HG02943 (cell line): ENCODE measurements around the gene PRKCH.
"Not testable (repeated sequence)": the region's sequence is repeated elsewhere in the genome, so short reads cannot be mapped to it uniquely, and the experiment has no call there.

Experiments
- ATAC-seq: cut with Tn5 transposase; IDR thresholded peaks from one replicate; pipeline ENCODE4 v1.9.1; 2021; ENCODE audit warnings: mild to moderate bottlenecking, low read depth, moderate library complexity; ENCODE audit not compliant: unreplicated experiment

Gene PRKCH

DNA sequence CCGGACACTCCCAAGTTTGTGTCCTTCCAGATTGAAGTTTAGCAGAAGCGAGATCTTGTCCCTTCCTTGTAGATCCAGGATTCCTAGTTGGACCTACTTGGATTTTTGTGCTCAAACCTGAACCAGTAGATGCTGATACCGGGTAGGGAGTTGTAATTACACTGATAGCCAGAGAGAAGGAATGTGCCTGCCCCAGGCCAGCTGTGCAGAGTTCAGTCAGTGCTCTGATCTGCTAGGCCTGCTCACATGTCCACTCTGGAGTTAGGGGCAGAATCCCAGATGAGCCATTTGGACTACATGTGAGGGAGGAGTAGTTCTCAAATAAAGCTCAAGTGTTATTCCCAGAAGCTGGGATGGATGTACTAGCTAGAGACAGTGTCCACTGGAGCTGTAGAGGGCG lies 65.7 kb downstream of the PRKCH start:
- ATAC-seq = no peak

DNA sequence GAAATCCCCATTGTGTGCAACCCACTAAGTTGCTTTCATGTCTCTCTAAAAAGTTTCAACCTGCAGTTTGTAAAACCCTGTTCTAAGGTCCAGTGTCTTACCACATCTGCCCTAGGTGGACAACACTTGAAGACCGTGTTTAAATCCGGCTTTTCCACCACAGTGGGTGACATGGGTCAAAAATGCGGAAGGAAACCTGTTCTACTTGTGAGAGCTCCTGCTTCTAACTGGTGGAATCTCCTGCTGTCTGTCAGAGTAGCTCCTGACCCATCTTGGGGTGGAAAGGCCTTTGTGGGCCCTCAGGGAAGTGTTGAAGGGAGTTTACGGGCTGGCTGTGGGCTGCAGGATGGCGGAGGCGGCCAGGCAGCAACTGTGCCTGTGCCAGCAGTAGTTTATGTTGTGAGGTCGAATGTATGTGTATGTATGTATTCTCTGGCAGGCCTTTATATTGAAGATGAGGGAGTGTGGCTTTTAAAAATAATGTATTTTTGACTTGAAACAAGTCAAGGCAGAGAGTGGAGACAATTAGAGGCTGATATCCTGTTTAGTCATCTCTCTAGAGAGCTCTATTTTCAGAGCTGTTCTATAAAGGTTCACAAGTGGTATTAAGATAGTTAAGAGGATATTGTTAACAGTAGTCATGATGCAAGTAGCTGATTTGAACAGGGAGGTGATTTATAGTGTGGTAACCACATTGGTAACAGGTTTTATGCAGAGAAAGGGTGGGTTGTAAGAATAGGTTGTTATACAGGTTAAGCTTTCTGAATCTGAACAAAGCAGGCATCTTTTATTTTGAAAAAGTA lies 67.0 kb downstream of the PRKCH start:
- ATAC-seq = no peak

DNA sequence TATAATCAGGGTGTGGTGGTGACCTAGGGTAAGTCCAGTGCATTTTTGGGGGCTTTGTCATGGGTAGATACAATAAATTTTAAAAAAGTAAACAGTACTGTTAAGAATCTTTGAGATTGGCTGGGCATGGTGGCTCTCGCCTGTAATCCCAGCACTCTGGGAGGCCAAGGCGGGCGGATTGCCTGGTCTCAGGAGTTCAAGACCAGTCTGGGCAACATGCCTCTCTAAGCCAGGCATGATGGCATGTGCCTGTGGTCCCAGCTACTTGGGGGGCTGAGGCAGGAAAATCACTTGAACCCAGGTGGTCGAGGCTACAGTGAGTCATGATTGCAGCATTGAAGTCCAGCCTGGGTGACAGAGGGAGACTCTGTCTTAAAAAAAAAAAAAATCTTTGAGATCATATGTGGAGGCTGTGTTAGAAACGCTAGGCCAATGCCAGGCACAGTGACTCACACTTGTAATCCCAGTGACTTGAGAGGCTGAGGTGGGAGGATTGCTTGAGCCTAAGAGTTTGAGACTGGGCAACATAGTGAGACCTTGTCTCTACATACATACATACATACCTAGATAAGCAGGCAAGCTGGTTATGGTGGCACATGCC lies 67.7 kb downstream of the PRKCH start:
- ATAC-seq = no peak

DNA sequence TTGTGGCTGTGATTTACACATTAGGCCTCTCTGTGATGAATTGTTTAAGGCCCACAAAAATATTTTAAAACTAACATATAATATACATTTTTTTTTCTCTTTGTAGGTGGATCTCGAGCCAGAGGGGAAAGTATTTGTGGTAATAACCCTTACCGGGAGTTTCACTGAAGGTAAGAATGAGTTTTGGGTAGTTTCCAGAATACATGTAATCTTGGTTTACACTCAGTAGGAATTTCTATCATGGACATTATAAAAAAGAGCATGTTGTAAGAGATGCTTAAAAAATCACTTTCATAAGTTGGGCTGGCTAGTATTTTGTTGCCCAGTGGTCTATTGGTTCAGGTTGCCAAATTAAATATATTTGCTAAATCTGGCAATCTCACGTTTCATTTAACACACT lies 69.7 kb downstream of the PRKCH start:
- no peak for ATAC-seq

DNA sequence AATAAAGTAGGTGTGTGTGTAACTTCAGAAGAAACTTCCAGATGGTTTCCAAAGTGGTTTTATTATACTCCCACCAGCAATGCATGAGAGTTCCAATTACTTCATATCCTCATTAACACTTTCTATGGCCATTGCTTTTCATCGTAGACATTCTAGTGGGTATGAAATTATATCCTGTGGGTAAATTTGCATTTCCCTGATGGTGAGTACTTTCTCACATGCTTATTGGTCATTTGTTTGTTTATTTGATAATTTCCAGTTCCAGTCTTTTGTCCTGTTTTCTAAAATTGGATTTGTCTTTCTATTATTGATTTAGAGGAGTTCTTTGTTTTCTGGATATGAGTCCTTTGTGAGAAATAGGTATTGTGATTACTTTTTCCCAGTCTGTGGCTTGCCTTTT lies 70.9 kb downstream of the PRKCH start:
- no peak for ATAC-seq

DNA sequence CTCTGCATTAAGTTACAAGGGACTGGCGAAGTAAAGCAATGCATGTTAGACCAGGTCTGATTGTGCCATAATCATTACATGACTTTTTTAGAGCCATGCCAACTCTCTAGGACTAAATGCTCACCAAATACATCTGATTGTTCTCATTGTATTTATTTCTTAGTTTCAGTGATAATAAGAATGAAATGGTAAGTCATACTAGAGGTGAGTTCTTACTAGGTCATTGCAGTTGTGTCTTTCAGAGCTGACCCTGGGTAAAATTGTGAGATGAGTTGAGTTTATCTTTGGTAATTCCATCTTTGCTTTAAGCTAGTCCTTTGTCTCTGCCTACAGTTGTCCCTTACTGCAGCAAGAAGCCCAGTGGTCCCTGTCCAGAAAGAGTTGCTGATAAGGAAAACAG lies 73.2 kb downstream of the PRKCH start:
- ATAC-seq = no peak

DNA sequence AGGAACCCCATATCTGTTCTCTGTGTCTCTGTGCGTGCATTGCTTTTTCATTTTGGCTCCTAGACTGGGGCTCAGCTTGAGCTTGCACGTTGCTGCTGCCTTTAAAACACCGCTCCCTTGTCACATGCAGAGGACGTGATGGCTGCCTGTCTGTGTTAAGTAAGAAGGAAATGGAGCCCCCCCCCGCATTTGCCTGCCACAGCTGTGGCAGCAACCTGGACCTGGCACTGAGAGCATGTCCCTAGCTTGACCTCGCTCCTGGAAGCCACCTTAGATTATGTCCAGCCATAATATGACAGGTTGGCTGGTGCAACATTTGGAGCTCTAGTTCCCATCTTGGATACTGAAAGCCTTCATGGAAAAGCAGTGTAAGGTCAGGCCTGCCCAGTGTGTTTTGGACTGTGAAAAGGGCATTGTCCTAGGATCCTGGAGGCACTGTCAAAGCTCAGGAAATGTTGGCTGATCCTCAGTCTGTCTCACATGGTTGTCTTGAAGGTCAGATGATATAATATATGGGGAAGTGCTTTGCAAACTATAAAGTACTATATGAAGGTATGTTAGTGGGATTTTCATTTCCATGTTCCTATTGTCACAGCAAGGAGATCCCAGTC lies 73.8 kb downstream of the PRKCH start:
- no peak for ATAC-seq

DNA sequence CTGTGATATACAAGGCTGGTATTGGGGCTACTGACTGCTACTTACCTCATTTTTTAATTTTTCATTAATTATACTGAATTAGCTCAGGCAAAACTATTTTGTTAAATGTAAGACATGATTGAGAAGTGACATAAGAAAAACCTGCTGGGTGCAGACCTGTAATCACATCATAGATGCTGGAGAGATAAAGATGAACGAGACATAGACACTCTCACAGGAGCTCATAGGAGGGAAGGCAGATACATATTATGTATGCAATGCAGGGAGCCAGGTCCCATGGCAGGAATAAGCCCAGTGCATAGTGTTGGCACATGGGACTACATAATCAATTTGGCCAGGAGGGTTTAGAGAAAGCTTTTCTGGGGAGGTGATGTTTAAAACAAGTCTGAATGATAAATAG lies 74.9 kb downstream of the PRKCH start:
- no peak for ATAC-seq

DNA sequence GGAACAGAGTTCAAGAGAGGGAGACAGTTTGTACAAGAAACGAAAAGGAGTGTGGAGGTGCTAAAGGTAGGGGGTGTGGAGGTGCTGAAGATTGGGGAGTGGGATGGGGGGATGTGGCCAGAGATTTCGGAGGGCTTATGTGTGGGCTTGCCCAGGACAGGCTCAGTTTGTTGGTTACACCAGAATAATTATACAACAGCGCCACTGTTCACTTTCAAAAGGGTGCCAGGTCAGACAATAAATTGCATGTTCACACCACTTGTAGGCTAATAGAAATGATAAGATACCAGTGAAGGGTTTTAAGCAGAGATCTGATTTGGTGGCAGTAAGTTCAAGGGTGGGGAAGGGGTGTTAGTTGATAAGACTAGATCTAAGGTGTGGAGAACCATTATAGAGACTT lies 75.3 kb downstream of the PRKCH start:
- no peak for ATAC-seq

DNA sequence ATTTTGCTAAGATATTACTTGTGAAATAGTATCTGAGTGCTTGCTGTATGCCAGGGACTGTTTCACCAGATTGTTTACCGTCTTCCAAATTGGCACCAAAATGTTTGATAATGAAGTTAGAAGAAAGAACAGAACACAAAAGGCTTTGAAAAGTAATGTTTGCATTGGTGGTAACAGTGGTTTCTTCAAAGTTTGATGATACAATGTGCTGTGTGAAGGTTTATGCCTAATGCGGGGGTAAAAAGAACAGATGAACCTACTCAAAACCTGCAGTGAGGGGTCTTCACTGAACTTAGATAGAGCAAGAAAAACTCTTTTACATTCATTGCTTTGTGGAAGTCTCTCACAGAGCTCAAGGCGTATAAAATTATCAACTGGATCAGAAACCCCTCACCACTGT lies 76.2 kb downstream of the PRKCH start:
- no peak for ATAC-seq

DNA sequence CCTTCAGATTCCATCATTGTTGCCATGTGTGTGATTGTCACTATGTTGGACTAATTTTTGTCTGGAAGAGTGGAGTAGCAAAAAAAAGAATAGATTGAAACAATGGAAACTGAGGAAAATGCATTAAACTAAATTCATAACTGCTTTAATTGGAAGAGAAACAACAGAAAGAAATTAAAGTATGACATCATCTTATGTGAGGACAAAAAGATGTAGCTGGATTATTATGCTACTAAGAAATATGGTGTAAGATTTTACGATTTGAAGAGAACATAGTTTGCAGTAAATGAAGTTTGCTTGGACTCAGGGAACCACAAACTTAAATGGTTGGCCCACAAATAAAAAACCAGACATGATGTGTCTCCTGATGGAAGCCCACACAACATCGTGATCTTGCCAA lies 76.8 kb downstream of the PRKCH start:
- ATAC-seq = no peak

DNA sequence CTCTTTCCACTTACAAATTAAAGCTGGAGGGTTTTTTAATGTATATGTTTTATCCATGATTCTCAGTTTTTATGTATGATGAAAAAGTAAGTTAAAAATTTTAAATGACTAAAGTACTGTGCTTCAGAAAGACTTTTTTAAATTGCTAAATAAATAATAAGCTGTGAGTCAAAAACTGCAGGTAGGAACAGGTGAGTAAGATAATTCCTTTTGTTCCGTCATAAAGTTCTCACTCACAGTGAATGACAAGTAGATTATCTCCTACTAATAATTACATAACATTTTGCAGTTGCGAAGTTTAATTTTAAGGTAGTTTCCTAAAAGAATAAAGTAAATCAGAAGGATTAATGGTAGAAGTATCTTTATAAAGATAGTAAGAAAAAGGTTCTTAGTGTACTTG lies 78.0 kb downstream of the PRKCH start:
- no peak for ATAC-seq

DNA sequence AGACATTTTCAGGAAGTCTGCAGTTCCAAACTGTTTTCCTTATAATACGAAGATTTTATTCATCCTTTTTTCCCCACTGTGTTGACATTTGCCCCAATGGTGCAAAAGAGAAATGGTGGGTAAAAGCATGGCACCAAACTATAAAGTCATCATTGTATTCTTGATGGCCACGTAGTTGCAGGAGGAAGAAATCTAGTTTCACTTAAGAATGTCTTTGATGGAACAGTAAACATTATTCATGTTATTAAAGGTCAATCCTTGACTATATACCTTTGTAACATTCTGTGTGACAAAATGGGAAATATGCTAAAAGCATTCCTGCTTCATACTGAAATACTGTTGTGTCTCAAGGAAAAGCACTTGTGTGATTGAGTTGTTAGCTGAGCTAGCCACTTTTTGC lies 80.1 kb downstream of the PRKCH start:
- ATAC-seq = no peak

DNA sequence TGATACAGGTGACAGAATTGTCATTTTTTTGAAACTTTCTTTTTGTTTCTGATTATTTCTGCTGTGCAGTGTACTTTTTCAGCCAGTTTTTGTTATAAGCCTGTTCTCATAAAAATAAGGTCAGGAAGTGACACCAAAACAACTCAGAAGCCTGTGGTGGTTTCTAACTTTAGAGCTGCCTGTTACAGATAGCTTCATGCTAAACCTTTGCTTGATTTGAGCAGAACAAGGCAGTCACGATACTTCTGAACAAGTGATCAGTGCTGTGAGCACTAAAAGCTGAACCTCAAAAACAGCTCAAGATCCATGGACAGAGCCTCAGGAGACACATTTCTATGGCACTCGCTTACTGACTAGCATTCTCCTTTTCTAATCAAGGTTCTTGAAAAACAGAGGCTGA lies 82.0 kb downstream of the PRKCH start:
- no peak for ATAC-seq

DNA sequence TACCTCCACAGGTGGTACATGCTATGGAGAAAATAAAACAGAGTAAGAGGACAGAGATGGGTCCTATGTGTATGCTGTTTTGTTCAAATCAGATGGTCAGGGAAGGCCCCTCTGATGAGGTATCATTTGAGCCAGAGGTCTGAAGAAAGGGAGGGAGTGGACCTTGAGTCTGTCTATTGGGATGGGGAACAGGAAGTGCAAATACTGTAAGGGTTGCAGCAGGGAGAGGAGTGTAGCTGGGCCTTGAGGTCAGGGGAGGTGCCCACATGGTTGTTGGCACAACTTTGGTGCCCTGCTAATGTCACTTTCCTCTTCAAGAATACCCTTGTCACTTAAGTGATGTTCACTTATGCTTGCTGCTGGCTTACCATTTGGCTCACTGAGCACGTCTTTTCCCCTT lies 83.3 kb downstream of the PRKCH start:
- ATAC-seq = no peak

DNA sequence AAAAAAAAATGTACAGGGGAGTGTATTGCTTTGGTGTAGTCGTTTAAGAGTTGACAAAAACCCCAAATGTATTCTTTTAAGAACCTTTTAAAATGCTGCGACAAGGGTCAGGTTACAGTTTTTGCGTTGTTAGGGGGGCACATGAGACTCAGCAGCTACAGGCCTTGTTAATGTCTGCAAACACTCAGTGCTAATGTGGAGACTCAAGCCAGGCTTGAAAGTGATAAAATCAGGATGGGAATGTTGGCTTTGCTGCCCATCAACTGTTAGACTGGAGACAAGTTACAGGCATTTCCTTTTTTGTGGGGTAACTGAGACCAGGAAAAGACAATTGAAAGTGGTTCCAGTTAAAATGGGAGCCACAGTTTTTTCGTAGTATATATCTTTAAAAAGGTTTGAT lies 84.8 kb downstream of the PRKCH start:
- ATAC-seq = no peak

DNA sequence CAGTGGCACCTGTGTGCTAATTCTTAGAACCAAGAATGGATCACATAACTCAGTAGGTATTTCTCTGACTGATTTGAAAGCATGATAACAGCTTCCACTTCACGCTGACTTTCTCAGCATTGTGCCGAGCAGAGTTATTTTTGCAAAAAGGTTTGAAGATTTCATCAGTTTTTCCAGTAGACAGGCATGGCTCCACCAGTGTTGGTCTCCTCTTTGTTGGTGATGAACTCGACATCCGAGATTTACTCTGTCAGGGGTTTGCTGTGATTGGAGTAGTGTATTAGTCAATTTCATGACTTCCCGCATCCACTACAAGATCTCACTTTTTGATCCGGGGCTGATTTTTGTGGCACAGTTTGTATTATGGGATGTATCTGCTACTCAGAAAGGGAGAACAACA lies 85.3 kb downstream of the PRKCH start:
- no peak for ATAC-seq

DNA sequence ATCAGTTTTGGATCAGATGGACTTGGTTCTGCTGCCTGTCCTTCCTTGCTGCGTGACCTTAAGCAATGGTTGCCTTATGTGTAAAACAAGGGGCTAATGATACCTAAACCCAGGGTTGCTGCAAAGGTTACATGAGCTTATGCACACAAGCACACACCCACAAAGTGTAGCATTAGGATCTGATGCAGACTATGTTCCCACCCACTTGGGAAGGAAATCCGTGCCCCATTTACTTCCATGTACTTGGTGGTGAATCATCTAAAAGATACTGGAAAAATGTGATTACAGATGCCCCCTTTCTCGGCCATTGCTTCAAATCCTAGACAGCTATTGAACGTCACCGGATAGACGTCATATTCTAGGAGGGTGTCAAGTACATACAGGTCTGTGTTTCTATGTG lies 87.1 kb downstream of the PRKCH start:
- no peak for ATAC-seq

DNA sequence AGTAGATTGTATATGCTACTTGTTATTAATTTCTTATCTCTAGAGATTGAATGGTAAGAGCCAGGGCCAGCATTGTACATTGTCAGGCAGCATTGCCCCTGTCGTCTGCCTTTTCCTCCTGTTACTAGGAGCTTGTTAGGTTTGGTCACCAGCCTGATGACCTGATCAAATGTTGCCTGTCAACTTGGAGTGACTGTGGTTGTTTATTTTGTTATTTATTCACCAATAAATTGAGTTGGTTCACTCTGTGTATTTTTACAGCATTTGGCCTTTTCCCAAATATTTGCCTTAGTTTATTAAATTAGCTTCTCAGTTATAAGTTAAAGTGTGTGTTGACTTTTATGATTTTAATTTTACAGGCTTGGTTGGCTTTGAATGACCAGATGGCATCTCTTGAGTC lies 88.4 kb downstream of the PRKCH start:
- no peak for ATAC-seq

DNA sequence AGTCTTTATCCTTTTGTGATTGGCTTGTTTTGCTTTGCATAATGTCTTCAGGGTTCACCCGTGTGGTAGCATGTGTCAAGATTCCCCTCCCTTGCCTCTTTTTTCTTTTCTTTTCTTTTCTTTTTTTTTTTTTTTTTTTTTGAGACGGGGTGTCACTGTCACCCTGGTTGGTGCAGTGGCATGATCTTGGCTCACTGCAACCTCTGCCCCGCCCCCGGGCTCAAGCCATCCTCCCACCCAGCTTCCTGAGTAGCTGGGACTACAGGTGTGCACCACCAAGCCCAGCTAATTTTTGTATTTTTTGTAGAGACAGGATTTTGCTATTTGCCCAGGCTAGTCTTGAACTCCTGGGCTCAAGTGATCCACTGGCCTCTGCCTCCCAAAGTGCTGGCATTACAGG lies 94.6 kb downstream of the PRKCH start:
- ATAC-seq = not testable (repeated sequence)

DNA sequence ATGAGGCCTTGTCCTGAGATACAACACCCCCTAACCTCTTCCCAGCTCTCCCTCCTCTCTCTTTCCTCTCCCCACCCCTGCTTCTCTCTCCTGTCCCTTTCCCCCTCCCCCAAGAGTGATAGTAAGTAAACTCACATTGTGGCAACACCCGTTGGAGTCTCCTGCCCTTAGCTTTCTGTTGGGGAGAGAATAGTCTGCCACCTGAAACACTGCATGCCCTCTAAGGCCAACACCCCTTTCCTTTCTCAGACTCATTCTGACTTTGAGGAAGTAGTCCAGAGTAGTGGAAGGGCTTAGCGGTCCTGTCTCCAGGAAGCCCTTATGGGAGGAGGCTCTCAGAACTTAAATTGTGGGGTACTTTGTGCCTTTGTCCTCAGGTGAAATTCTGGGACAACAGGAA lies 95.2 kb downstream of the PRKCH start:
- ATAC-seq = no peak

DNA sequence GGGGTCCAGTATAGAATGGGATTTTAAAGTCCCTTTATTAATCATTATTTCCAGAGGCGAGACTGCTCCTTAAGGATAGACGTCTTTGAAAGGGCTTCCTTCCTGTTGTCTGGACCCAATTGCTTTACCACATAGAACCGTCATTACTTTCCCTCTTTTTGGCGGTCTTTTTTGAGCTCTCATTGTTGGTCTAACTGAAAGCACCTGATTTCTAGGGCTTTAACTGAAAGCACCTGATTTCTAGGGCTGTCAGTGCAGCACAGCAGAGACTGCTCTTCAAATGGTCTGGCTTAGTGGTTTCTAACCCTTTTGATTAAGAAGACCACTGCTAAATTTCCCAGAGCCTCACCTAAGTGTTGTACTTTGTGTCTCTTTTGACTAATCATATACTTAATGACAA lies 95.8 kb downstream of the PRKCH start:
- no peak for ATAC-seq
